SU-DHL-6 (cell line): ENCODE data around the gene NOX5.

ENCODE experiments used
- CTCF ChIP-seq: fragments of 200-600 bp; sonication (generic); IDR thresholded peaks from one replicate; pipeline ENCODE4 v1.5.1; 2017; ENCODE audit warnings: antibody characterized with exemption, mild to moderate bottlenecking, low read length, moderate library complexity; ENCODE audit not compliant: insufficient read depth, poor library complexity, severe bottlenecking
- EZH2phosphoT487 ChIP-seq: fragments of 200-600 bp; sonication (generic), shearing (Covaris generic); conservative IDR thresholded peaks from 2 replicates; pipeline ENCODE4 v1.6.1; 2018; ENCODE audit warnings: mild to moderate bottlenecking, antibody characterized with exemption, low read length, moderate library complexity, mixed read lengths

GRCh38 chr15:69089258-69089657 is 74.8 kb downstream of the NOX5 start:
- TF ChIP-seq CTCF (no peak), EZH2phosphoT487 (no peak)
